NCI-H69 (cell line): ENCODE results near the gene RNF38.
"Not testable (repeated sequence)": the region's sequence is repeated elsewhere in the genome, so short reads cannot be mapped to it uniquely, and the experiment has no call there.

Experiments
- DNase-seq: peaks from one replicate; lab custom pipeline; 2025; lab: John Stamatoyannopoulos, UW

RNF38 gene

DNA sequence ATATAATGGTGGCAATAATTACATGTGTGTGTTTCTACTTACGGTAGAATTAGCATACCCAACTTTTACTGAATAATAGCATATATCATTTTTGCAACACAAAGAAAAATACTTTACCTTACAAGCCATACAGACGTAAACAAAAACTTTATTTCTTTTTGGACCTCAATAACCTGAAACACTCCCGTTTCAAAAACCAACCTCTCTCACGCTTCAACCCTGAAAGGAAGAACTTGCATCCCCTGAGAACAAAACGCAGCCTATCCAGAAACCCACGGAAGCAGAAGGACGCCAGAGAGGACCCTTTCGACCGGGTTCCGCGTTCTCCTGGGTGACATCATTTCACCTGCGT, at the start of gene RNF38:
Gene RNF38 (minus strand): TSS at position 290 of the 352 bp plus-strand sequence. CDS start 161 bp downstream, at position 129.
- DNase-seq: no peak

DNA sequence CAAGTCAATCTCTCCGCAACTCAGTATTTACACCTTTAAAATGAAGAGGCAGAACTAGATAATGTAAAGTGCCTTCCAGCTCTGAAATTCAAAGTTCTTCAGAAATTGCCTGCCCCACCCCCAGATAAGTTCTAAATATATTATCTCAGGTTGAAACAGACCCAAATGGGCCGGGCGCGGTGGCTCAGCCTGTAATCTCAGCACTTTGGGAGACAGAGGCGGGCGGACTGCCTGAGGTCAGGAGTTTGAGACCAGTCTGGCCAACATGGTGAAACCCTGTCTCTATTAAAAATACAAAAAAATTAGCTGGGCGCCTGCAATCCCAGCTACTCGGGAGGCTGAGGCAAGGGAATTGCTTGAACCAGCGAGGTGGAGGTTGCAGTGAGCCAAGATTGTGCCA, 48.5 kb upstream of the RNF38 start:
- DNase-seq: not testable (repeated sequence)

DNA sequence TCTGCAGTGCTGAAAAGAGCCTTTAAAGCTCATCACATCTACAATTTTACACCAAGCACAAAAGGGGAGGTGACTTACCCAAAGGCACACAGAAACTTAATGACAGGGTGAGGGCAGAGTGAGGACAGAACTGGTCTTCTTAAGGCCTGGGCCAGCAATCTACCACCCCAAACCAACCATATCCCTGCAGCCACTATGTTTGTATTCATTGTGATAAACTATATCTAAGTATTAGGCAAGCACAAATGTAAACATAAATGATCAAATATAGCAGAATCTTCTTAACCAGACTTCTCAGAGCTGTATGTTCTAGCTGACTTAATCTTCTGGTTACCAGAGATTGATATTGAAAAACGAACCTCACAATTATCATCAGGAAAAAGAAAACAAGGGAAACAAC, 47.9 kb upstream of the RNF38 start:
- DNase-seq: peak; percentile 13

DNA sequence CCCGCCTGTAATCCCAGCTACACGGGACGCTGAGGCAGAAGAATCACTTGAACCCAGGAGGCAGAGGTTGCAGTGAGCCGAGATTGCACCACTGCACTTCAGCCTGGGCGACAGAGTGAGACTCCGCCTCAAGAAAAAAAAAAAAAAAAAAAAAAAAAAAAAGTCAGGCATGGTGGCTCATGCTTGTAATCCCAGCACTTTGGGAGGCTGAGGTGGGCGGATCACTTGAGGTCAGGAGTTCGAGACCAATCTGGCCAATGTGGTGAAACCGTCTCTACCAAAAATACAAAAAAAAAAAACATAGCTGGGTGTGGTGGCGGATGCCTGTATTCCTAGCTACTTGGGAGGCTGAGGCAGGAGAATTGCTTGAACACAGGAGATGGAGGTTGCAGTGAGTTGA, 46.6 kb upstream of the RNF38 start:
- not testable (repeated sequence) for DNase-seq

DNA sequence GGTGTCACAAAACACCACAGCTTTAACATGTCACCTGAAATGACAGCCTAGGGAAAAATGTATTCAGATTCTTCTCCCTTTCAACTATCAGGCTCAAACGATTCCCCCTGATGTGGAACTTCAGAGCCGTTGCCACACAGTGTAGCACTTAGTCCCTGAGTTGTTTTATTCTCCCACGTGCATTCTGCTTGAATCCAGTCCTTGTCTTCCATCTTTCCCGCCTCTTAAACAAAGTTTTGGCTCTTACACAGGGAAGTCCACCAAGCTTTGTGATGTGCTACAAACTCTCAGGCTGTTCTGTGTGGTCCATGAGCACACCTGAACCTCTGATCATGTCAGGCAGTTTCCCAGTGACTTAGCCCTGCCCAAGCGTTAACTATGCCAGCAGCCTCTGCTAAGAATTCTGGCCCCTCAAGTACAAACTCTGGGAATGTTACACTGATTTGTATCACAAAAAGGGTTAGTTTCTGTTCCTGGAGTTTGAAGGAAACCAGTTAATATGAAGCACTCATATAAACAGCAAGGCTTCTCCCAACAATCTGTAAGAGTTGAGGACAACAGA, 45.8 kb upstream of the RNF38 start:
- DNase-seq: no peak

DNA sequence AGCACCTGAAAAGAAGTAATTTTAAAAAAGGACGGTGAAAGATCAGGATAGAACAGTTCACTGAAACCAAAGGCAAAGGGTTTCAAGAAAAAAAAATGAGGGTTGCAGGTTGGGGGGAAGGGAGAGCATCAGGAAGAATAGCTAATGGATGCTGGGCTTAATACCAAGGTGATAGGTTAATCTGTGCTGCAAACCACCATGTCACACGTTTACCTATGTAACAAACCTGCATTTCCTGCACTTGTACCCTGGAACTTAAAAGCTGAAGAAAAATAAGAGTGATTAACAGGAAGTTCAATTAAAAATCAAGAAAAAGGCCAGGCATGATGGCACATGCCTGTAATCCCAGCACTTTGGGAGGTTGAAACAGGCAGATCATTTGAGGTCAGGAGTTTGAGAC, 44.1 kb upstream of the RNF38 start:
- no peak for DNase-seq

DNA sequence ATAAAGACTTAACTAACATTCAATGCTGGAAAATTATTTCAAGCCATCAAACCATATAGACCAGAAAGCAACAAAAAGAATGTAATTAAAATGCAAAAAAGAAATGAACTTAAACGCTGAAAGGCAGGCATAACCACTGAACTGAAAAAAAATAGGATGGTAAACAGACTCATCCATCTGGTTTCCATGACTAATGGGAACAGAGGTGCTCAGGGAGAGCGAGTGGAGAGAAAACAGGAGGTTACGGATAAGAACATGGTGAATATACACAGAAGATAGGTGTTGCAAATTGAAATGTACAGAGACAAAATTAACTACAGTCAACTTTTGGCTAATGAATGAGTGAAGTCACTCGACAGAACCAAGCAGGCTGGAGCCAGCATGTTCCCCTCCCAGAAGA, 43.5 kb upstream of the RNF38 start:
- DNase-seq: no peak

DNA sequence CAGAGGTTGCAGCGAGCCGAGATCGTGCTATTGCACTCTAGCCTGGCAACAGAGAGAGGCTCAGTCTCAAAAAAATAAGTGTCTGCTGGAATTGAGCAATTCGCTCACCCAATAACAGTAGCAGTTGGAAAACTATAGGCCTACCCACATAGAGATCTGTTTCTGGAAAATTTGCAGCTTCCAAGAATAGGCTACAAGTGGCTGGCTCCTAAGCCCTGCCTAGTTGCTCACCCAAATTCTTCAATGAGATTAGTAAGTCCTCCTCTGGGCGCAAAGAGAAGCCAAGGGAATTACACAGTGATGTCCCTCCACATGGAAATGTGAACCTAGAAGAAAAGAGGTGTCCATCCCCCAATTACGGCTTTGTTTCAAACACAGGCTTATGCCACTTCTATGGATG, 42.6 kb upstream of the RNF38 start:
- DNase-seq: no peak

DNA sequence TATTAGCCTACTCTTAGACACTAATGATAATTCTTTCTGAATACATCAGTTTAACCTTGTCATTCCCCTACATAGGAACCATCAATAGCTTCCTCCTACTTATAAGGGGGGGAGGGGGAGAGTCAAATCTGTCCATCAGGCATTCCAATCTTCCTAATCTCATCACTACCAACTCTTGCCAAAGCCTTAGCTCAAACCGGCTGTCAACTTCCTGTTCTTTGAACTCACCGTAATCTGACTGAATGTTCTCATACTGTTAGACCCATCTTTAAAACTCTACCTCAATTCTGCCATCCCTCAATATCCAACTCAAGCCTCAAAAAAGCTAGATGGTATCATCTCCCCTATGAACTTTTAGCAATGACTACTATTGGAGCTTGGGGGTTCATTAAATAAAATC, 41.9 kb upstream of the RNF38 start:
- DNase-seq: no peak

DNA sequence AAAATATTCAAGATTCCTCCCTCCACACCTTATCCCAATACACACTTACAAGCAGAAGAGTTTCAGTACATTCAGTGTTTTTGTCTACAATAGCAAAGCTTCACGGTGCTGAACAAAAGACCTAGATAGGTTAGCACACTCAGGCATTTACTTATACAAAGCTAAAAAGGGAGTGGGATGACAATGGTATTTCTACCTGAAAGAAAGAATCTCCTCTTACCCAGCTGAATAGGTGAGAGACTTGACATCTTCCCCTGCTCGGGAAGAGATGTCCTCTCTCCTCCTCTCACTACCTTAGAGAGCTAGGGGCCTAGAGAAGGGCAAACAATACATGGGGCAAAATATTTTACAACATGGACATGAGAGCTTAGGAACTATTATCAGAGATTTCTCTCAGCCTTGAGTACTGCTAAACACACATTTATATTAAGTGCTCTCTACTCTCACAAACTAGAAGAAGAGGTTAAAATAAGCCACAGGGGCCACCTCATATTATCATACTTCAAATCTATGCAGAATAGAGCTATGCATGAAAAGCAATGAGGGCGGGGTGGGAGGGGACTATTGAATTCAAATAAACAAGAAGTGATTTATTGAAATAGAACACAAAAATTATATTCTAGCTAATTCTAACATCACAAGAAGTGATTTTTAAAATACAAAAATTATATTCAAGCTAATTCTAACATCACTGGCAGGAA, 38.6 kb upstream of the RNF38 start:
- DNase-seq: no peak

DNA sequence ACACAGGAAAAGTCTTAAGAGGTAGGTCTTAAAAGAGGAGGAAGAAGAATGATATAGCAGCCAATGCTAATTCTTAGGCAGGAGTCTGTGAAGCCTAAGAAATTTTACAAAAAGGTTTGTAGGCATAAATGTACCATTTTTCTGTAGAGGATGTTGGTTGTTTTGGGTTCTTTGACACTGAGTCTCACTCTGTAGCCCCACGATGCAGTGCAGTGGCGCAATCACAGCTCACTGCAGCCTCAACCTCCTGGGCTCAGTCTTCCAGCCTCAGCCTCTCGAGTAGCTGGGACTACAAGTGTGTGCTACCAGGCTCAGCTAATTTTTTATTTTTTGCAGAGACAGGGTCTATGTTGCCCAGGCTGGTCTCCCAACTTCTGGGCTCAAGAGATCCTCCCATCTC, 37.7 kb upstream of the RNF38 start:
- no peak for DNase-seq

DNA sequence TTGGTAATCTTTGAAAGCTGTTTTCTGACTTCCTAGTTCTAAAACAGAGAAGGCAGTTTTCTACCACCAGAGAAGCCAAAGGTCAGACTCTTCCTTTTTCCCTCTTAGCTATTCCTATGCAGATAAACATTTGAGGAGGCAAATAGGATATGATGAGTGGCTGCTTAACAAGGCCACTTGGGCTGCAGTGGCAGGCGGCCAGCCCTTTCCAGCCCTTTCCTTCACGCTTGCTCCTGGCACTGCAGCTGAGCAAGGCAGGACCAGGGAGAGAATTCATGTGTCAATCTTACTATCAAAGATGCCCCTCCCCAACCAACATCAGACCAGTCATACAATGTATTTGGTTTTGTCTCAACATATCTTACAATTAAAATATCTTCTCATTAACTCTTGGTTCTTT, 36.8 kb upstream of the RNF38 start:
- no peak for DNase-seq

DNA sequence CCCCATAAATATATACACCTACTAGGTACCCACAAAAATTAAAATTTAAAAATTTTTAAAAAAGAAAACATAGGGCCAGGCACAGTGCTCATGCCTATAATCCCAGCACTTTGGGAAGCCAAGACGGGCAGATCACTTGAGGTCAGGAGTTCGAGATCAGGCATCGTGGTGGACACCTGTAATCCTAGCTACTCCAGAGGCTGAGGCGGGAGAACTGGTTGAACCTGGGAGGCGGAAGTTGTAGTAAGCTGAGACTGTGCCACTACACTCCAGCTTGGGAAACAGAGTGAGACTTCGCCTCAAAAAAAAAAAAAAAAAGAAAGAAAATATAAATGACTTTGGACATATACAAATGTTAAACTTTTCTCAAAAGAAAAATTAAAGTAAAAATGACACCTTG, 33.3 kb upstream of the RNF38 start:
- DNase-seq: no peak

DNA sequence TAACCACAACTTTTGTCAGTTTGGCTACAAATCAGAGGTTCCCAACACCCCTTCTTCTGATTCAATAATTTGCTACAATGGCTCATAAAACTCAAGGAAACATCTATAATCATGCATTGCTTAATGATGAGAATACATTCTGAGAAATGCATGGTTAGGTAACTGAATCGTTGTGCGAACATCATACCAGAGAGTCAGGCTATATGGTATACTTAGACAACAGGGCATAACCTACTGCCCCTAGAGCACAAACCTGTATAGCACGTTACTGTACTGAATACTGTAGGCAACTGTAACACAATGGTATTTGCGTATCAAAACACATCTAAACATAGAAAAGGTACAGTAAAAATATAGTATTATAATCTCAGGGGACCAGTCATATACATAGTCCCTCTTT, 31.0 kb upstream of the RNF38 start:
- no peak for DNase-seq

DNA sequence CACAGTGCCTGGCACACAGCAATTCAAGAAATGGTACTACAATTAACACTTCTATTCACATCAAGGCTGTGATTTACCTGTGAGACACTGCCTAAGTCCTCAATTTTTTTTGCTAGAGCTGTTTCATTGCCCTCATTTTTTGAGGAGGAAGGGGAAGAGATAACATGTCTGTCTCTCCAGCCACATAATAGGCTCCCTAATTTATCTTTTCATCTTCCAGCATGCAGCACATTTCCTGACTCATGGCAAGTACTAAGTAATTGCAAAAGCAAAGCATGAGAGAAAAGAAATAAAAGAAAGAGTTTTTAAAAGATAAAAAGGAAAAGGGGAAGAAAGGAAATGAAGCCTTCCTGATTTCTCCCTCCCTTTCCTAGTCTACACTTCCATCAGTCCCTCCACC, 26.9 kb upstream of the RNF38 start:
- DNase-seq: no peak

DNA sequence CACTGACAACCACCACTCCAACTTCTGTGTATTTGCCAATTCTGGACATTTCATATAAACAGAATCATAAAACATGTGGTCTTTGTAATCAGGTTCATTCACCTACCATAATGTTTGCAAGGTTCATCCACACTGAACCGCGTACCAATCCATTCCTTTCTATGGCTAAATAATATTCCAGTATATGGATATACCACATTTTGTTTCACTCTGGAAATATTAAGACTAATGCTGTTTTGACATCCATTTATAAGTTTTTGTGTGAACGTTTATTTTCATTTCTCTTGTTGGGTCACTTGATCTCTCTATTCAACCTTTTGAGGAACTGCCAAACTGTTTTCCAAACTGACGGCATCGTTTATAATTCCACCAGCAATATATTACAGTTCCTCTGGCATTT, 26.3 kb upstream of the RNF38 start:
- DNase-seq: no peak

DNA sequence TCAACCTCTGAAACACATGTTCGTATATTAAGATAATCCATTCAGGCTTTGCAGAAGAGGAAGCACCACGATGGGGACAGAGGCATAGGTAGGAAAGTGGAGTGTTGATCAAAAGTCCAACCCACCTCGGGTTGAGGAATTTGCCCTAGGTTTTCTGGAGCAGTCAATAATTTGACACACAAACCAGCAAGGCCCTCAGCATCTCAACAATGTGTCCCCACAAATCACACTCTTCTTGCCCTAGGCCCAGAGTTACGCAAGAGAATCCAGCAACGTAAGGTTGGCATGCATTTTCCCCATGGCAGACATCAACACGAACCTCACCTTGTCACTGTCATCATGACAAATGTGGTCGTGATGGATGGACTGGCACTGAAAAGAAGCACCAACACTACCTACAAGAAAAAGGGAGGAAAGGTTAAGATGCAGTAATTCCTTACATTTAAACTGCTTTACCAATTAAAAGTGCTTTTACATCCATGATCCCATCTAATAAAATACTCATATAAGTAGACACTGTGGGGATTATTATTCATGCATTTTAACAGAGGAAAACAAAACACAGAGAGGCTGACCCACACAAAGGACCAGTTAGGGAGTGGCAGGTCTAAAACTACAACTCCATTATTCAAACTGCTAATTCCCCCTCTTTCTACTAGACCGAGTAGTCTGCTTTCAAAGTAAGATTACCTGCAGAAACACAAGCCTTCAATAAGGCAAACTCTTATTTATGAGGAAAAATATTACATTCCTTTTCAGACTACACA, 24.4 kb upstream of the RNF38 start:
- DNase-seq: no peak

DNA sequence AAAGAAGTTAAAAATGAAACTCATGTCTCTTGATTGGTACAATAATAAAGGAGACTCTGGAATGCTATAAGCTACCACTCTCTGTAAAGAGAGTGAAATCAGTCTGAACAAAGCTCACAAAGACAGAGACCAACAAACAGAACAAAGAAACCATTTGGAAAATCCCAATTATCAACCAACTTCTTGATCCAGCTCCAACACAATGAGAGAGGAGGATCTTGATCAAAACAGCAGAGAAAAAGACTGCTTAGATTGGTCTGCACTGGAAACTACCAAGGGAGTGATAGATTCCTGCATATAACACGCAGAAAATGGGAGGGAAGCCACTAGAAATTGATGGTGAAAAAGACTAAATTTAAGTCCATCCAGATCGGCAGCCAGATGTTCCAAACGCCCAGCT, 23.1 kb upstream of the RNF38 start:
- DNase-seq: no peak

DNA sequence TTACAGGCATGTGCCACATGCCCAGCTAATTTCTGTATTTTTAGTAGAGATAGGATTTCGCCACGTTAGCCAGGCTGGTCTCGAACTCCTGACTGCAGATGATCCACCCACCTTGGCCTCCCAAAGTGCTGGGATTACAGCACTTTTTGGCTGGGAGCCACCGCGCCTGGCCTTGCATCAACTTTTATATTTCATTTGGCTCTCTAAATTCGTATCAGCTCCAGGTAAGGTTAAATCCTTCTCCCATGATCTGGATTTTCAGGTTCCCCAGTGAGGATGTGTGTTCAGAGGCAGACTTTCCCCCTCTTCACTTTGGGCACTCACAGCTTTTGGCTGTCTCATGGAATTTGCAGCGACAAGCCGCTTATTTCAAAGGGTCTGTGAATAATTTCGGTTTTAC, 16.8 kb upstream of the RNF38 start:
- DNase-seq: no peak

DNA sequence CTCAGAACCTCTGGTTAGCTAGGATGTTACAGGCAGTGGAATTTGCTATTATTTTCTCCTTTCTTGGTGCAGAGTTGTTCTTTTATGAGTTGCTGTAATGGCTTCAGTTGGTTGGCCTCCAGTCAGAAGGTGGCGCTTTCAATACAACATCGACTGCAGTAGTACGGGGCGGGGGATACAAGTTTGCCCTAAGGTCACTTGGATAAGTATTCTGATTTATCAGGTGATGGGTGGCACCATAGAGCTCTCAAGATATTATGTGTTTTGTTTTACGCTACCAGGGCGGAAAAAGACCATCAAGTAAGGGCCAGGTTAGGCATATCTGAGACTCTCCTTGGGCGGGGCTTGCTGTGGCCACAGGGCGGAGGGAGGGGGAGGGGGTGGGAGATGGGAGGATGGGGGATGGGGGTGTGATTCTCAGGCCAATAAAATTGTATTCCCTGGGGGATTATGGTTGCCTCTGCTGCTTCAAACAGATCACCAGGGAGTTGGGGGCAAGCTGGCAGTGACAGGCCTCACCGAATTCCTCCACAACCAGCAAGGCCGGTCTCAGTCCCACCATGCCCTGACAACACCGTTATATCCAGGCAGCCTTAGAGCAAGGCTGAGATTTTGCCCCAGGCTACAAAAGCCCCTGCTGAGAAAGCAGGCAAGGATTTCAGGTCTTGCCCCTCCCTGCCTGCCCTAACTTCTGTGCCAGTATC, 15.9 kb upstream of the RNF38 start:
- peak; percentile 43 for DNase-seq

DNA sequence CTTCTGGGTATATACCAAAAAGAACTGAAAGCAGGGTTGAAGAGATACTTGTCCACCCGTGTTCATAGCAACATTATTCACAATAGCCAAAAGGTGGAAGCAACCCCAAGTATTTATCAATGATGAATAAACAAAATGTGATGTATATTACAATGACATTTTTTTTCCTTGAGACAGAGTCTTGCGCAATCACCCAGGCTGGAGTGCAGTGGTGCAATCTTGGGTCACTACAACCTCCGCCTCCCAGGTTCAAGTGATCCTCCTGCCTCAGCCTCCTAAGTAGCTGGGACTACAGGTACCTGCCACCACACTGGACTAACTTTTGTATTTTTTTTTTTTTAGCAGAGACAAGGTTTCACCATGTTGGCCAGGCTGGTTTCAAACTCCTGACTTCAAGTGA, 11.3 kb upstream of the RNF38 start:
- DNase-seq: not testable (repeated sequence)

DNA sequence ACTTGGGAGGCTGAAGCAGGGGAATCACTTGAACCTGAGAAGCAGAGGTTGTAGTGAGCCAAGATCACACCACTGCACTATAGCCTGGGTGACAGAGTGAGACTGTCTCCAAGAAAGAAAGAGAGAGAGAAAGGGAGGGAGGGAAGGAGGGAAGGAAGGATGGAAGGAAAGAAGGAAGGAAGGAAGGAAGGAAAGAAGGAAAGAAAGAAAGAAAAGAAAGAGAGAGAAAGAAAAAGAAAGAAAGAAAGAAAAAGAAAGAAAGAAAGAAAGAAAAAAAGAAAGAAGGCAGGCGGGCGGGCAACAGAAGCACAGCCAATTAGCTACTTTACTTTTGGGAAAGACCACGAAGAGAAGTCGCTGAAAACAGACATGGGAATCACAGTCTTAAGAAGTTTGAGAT, 9.0 kb upstream of the RNF38 start:
- not testable (repeated sequence) for DNase-seq
